GM12878 (cell line): ENCODE data around the gene PARP8.

ENCODE experiments used
- ATF2 ChIP-seq: IDR thresholded peaks from 2 replicates; pipeline ENCODE4 v1.6.1; 2012; ENCODE audit warnings: low read length, inconsistent platforms
- BCLAF1 ChIP-seq: fragments of 450-650 bp; IDR thresholded peaks from 2 replicates; pipeline ENCODE4 v1.6.1; 2017; ENCODE audit warnings: antibody characterized with exemption, mild to moderate bottlenecking, moderate library complexity
- CTCF ChIP-seq, 3 experiments: IDR thresholded peaks in 2 of 3; conservative IDR thresholded peaks in 1 of 3; 2 replicates each; pipeline ENCODE4 v1.5.1; 2011; ENCODE audit warnings: low read depth in 3 of 3, low read length in 3 of 3, mild to moderate bottlenecking in 3 of 3, control low read depth in 2 of 3, moderate library complexity in 2 of 3, inconsistent platforms in 1 of 3, mixed read lengths in 1 of 3; ENCODE audit not compliant: control insufficient read depth in 2 of 3, insufficient read depth in 1 of 3; ENCODE audit errors: extremely low read depth in 1 of 3
- EZH2 ChIP-seq: IDR thresholded peaks from 2 replicates; pipeline ENCODE4 v1.6.1; 2012; ENCODE audit warnings: low read depth, mild to moderate bottlenecking, control low read depth, inconsistent platforms, low read length, borderline replicate concordance; ENCODE audit not compliant: control insufficient read depth
- NR2C1 ChIP-seq: fragments of 450-650 bp; IDR thresholded peaks from 2 replicates; pipeline ENCODE4 v1.6.1; 2017; ENCODE audit warnings: antibody characterized with exemption, mild to moderate bottlenecking, moderate library complexity
- RCOR1 ChIP-seq: conservative IDR thresholded peaks from 2 replicates; pipeline ENCODE4 v1.6.1; 2012; ENCODE audit warnings: low read depth, low read length, improper control_type of control experiment
- TCF7 ChIP-seq: IDR thresholded peaks from 2 replicates; pipeline ENCODE4 v1.6.1; 2014; ENCODE audit warnings: antibody characterized with exemption, borderline replicate concordance
- ZNF384 ChIP-seq: IDR thresholded peaks from 2 replicates; pipeline ENCODE4 v1.6.1; 2012; ENCODE audit warnings: low read depth, mild to moderate bottlenecking, low read length, improper control_type of control experiment, borderline replicate concordance

- TF ChIP-seq ATF2: no peak
- TF ChIP-seq EZH2: no peak
- no peak for TF ChIP-seq TCF7
- TF ChIP-seq ZNF384: no peak
- TF ChIP-seq RCOR1: no peak
- no peak for TF ChIP-seq NR2C1
- TF ChIP-seq BCLAF1: no peak
- TF ChIP-seq CTCF (IDR thresholded peaks at IDR 0.05 in 2 of 3, conservative IDR thresholded peaks at IDR 0.05 in 1 of 3; ENCODE audit: control insufficient read depth in 2 of 3, extremely low read depth in 1 of 3, insufficient read depth in 1 of 3, low read depth in 3 of 3, low read length in 3 of 3): no peak
Observed at GRCh38 chr5:50832657-50833284, 166.3 kb downstream of the PARP8 start.
